ENCODE measurements around the gene LSM11.
A peak's percentile ranks its signal among the peaks of the same experiment; 100 is the strongest.

LSM11 gene

DNA sequence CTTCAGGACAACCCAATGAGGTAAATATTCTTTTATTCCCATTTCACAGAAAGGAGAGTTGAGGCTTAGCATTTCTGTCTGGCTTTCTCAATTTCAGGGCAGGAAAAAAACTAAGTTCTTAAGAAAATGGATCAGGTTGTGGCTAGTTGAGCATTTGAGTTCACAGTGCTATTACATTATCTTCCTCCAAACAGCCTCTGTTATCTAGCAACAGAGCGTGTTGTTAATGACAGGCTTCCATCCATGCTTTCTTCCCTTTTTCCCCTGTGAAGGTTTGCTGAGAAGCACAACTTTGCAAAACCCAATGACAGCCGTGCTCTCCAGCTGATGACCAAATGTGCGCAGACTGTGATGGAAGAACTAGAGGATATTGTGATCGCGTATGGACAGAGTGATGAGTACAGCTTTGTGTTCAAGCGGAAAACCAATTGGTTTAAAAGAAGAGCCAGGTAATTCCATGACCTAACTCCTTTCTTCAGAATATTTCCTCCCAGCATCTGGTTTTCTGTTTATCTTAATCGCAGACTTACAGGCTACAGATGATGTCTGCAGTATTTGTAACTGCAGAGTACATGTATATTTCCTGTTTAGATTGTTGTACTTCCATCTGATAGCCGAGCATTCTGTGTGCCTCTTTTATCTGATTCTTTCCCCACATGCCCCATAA, 10.8 kb upstream of the LSM11 start:
- DNase-seq, result no peak

DNA sequence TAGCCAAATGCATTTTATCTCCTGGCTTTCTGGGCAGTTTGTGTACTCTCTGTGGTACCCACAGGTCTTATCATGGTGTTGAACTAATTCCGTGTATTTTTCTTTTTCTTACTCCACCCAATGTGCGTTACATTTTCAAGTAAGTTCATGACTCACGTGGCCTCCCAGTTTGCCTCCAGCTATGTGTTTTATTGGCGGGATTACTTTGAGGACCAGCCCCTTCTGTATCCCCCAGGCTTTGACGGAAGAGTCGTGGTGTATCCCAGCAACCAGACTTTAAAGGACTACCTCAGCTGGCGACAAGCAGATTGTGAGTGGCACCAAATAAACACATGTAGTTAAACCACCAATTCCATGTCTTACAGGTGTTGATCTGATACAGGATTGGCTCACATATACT, 9.1 kb upstream of the LSM11 start:
- no peak for DNase-seq

DNA sequence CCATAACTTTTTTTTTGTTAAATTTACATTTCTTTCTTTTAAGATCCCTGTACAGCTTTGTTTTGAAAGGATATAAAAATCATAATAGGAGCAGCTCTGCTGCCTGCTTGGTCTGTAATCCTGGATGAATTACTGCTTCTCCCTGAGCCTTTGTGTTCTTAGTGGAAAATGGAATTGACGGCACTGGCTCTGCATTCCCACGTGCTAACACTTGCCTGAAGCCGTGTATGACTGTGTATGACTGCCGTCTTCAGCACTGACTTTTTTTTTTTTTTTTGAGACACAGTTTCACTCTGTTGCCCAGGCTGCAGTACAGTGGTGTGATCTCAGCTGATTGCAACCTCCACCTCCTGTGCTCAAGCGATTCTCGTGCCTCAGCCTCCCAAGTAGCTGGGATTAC, 7.5 kb upstream of the LSM11 start:
- no peak for DNase-seq

DNA sequence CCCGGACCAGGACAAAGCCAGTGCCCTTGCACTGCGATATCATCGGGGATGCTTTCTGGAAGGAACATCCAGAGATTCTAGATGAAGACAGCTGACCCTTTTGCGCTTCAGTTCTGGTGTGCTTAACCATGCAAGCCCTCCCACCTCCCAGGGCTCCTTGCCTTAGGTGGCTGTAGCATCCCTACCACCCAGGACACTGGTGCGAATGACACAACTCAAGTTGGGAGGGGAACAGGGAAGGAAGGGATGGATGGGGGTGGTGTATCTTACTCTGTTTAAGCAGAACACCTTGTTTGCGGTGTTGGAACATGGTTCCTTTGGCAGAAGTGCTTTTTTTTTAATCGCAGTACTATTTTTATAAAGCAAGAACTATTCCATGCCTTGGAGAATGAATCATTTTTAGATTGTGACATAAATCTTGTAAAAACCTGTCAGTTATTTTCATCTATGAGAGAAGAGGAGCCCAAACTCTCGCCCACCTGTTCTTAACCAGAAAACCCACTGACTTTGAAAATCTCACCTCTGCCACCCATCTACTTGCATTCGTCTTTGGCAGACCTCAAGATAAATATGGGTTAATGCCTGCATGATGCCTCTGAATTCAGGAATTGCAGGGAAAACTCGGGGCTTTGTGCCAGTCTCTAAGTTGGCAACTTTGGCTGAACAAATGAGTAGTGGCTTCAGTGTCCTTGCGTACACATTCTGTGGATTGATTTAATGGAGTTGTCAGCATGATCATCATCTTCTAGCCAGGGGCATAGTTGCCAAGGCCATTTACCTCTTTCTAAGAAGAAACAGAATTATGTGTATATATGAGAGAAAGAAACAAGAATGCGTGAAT, 3.9 kb upstream of the LSM11 start:
- DNase-seq, result no peak

DNA sequence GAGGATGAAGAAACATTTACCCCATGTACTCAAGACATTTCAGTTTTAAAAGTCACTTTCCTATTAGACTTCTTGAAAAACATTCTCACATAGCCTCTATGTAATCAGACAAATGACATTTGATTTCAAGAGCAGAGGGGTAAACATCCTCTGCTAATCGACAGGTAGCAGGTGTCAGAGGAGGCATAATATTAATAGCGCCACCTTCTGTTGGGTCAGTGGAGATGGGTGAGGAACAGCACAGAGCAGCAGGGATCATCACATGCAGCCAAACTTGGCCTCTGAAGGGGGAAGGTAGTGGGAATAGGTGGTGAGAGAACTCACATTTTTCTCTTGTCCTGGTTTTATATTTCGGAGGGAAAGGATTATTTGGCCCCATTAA, 3.3 kb upstream of the LSM11 start:
- no peak for DNase-seq

DNA sequence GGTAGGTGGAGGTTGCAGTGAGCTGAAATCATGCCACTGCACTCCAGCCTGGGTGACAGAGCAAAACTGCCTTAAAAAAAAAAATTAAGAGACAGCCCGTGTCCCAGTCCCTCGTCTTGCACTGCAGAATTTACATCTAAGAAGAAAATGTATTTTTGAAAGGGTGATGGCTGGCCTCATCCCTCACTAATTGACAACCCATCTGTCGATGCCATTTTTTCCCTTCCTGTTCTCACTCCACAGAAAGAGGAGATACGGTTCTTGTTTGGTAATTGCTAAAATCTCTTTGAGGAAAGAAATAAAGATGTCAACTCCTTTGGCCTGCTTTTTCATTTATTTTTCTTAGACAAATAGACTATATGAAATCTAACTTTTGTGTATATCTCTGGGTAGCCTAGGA, 2.4 kb upstream of the LSM11 start:
- no peak for DNase-seq

DNA sequence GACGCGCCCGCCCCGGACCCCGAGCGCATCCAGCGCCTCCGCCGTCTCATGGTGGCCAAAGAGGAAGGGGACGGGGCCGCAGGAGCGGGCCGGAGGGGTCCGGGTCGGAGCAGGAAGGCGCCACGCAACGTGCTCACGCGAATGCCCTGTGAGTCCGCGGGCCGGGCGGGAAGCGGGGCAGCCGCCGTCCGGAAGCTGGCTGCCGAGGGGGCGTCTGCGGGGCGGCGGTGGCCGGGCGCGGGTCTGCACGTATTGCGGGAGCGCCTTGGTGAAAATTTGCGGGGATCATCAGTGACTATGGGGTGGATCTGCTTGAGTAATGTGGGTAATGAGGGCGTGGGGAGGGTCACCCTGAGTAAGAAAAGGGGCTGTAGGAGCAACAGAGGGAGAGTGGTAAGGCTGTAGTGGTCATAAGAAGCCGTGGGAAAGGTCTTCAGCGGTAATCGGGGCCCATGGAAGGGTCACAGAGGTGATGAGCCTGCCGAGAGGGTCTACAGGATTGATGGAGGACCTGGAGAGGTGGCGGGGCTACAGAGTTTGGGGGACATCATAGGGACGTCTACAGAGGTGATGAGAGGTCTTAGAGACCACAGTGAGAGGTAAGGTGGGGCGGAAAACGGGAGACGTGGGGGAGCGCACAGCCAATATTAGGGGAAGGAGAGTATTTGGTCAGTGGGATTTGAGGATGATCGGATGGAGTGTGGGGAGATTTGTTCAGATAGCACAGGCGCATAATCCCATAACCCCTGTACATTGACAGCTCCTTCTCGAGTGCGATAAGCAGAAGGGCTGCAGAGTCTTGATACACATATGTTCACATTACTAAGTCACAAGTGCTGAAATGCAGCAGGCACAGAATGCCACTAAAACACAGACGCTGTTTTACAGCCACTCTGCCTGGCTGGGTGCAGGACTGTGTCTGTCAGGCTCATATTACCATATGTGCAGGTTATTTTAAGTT, 819 bp downstream of the LSM11 start:
- DNase-seq, result peak; percentile 67

DNA sequence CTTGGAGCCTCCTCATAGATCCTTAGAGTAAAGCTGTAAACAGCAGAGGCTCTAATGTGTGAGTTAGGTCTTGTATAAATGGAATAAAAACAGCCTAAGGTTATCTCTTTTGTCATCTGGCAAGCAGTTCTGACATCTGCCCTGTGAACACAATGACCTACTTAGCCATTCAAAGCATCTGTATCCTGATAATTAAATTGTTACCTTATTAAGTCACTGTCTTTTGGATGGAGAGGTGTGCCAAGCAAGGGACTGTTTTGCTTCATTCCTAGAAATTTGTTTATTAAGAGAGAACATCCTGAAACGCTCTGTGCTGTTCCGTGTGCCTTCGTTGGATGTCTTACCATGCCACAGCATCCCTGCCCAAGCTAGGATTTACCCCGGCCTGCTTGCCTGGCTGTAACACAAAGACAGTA, 1.5 kb downstream of the LSM11 start:
- no peak for DNase-seq

DNA sequence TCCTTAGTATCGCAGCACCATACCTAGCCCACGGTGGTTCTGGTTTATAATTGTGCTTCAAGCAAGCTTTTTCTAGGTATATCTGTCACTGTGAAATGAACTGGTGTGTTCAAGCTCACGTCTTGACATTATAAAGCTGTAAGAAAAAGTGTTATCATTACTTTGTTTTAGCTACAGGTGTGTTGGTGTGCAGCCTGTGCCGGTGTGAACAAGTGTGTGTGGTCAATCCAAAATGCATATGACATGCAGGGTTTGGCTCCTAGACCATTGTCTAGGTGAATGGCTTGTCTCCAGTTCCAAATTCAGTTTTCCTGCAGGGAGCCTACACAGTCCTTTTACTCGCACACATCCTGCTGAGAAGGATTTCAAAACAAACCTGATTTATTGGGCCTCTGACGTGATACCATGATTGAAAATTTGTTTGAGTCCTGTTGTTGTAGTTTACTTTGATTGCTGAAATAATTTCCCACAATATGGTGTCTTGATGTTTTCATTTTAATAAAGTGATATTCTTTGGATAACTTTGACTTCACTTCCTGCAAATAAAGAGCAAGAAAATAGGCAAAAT, 3.7 kb downstream of the LSM11 start:
- DNase-seq, result no peak

DNA sequence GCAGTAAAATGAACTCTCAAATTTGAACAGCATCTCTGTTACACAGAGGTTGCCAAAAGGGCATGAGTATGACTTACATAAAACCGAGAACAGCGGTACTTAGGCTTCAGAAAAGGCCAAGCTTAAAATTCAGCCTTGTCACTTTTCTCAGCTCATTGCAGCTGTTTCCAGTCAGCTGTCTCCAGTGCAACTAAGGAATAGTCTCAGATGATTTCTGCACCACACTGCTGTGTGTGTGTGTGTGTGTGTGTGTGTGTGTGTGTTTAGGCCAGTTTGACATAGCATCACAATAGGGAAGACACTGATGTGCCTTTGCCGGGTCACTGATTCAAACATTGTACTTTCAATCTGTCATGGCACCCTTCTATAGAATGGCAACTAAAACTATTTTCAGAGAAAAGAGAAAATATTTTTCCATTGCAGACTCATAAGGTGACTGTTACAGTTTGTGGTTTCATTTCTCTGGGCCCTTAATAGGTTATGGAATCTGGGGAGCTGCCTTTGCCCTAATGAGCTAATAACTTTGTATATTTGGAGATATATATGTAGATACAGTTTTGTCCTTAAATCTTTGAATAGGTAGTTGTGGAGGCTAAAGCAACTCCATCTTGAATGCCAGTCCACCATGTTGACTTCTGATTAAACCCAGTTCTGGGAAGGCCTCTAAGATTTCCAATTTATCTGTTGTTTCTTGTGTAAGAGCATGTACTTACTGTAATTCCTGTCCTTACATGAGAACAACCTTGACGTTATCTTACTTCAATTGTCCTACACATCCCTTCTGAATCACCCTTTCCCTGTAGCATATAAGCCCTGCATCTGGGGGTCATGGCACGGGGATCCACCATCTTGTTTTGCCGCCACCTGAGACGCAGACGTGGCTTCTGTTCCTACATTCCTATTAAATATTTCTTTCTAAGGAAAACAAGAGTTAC, 4.5 kb downstream of the LSM11 start:
- no peak for DNase-seq

DNA sequence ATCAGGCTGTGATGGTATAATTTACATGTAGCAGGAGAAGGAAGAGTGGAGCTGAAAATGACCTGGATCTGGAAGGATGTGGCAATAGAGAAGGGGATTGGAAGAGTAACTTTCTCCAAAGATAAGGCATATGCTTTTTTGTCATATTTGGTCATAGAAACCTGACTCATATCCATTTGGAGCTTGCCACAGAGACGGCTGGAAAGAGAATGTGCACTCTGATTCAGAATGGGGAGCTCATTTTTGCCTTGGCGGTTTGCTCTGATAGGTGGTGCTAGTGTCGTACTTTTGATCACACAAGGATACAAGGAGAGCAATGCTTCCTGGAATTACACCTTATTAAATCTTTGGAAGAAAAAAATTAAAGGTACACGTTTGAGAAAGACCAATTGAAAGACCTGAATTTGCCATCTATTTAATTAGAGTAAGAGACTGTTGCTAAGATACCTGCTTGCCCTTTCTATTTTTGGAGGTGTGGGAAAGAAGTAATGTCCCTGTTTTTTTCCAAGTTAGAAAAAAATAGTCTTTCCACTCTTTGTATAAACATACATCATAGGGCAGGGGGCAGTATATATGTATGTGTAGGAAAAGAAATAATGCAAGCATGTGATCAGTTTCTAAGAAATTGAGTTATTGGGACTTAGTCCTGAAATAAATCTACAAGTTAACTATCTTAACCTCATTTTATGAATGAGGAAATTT, 5.4 kb downstream of the LSM11 start:
- DNase-seq, result no peak

DNA sequence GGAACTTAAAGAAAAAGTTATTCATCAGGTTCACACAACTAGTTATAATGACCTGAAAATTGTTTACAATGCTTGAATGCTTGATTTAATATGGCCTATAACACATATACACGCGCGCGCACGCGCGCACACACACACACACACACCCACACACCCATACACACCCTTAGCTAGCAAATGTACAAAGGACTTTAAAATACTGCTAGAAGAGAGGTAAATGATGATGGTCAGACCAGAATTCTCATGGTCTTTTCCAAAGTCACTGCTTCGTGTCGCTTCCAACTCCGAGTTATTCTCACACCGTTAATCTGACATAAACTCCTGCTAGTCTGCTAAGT, 5.9 kb downstream of the LSM11 start:
- DNase-seq, result no peak

DNA sequence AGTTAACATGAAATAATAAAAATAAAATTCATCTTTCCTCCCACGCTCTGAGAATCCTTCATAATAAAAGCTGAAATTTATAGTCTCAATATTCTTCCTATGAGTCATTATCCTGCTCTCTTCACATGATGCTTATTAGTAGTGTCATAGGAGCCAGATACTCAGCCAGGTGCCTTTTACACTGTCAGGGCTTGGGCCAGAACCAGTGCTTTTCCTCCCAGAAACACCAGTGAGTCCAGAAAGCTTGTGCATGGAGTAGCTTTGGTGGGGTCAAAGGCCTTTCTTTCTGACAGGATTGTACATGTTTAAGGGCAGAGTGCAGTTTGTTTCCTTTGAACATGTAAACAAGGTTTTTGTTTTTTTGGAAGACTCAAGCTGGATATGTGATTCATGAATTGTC, 6.8 kb downstream of the LSM11 start:
- DNase-seq, result no peak

DNA sequence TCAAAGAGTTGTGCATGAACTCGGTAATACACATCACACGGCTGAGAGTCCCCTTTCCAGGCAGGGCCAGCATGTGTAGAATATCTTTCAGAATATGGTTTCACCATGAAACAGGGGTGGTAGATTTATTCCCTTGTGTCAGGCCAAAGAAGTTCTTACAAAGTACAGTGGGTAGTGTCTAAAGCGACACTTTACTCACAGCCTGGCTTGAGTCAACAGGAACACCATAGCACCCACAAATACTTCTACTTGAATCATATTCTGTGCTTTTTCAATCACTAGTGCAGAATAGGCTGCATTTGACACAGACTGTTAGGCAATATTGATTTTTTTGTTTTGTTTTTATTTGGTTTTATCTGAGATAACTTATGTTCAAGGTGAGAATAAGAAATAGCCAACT, 12.6 kb downstream of the LSM11 start:
- no peak for DNase-seq

DNA sequence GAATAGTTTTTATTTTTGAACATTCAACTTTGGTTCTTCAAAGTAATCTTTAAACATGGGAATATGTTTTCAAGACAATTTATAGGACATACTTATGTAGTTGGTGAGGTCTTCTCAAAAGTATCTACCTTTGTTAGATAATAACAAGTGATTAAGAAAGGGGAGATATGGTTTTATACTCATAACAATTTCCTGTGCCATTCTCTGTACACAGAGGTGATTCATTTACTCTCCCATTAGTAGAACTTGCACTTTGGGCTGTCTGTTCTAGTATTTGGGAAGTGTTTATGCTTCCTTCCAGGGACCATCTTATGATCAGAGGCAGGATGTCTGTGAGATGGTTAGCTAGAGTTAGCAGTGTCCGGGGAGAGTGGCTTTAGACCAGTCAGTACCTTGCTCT, 15.2 kb downstream of the LSM11 start:
- DNase-seq, result no peak

DNA sequence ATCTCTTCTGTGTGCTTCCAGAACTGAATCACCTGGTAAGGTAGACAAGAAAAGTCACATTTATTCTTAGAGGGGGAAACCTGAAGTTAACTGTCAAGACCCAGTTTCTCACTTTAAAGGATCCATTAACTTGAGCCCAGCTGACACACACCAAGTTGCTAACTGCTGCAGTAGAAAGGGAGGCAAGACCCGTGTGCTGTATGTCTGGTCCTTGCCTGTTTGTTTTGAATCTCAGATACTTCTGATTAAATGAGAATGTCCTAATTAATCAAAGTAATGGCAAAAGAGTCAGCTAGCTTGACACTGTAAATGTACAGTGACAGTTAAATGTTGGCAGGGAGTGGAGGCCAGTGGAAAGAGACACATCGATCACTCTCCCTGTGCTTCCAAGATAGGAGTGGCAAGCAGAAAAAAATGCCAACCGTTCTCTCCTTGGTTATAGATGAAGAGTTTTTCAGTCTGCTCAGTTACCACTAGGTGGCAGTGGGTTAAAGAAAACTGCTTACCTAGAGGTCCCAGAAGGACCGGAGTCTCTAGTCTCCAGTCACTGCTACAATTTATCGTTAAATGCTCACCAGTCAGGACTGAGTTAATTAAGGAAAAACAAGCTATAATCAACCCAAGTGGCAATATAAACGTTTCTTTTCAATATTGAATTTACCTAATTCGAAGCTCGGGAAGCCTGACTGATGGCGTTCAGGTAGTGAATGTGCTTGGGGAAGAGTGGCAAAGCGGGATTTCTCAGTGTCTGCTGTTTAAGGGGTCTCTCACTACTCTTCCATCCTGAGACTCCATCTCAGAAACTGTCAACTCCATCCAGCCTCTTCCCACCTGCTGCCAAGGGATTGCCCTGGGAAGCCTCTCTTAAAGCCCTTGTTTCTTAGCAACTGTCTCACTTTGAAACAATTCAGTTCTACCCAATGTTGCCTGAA, 18.4 kb downstream of the LSM11 start:
- peak; percentile 39 for DNase-seq

DNA sequence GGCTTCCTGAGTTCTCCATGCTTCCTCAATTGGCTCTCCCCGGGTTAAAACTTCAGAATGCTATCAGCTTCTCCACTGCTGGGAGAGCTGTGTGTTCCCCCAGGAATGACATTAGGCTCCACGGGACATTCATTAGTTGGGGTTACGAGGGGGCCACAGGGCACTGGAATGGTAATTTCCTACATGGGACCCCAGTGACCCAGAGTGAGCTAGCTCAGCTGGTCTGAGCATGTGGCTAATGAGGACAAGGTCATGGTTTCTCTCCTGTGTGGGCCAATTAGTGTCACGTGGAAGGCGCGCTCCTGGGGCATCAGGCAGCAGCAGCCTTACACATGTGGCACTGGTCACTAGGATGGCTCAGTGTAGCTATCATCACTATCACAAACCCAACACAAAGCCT, 21.0 kb downstream of the LSM11 start:
- DNase-seq, result no peak

DNA sequence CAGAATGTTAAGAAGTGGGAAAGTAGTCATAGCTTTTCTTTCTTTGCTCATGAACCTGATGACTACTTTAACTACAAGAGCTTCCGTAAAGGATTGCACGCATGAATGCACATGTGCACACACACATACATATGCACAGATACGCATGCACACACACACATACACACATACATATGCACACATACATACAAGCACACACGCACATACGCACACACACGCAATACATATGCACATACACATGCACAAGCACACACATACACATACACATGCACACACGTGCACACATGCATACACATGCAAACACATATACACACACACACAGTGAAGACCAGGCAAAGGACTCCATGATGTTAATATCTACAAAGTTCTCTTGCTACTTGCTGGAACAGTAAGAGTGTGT, 22.9 kb downstream of the LSM11 start:
- DNase-seq, result no peak

DNA sequence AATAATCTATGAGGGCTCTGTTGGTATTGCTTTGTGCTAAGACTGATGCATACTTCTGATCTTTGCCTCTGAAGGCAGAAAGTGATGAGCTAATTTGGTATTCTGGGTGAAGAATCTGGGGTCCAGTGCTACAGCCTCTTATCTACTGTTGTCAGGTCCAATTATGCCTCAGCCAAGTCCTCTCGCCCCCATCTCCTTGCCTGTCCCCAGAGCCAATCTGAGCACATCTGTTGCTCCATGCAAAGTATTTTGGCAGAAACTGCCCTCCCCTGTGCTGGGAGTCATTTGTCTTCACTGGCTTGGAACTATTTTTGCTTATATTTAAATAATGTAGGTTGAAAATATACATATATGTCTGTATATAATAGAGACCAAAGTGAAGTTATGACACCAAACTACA, 23.4 kb downstream of the LSM11 start:
- no peak for DNase-seq

DNA sequence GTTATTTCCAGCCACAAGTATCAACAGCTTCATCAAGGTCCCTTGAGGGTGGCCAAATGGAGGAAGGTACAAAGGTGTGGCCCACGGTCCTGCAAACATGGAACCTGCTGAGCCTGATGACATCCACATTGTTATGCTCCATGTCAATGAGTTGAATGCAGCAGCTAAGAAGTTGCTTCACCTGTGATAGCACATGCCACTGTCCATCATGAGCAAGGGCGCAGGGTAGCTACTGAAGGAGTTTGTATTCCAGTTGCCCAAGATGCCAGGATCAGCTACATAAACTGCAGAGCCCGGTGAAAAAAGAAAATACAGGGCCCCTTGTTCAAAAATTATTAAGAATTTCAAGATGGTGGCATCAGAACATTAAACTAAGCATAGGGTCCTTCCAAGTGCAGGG, 24.2 kb downstream of the LSM11 start:
- DNase-seq, result no peak
